Body of pancreas (tissue), 4 donors: ENCODE measurements around the gene CREBRF.

Experiments
- POLR2A ChIP-seq, 3 donors: fragments of 450-650 bp; IDR thresholded peaks; one replicate each; pipeline ENCODE4 v1.6.1; 2016; ENCODE audit warnings: antibody characterized with exemption in 3 of 3, mild to moderate bottlenecking in 2 of 3
- TF ChIP-seq, protein P1 (sequence below), 7 experiments: fragments of 450-650 bp in 4 of 7; fragments of 200-600 bp in 3 of 7; sonication (generic) in 3 of 7; IDR thresholded peaks; one replicate each; pipeline ENCODE4 v1.5.1; 2016 to 2019; ENCODE audit warnings: antibody characterized with exemption in 7 of 7

DNA sequence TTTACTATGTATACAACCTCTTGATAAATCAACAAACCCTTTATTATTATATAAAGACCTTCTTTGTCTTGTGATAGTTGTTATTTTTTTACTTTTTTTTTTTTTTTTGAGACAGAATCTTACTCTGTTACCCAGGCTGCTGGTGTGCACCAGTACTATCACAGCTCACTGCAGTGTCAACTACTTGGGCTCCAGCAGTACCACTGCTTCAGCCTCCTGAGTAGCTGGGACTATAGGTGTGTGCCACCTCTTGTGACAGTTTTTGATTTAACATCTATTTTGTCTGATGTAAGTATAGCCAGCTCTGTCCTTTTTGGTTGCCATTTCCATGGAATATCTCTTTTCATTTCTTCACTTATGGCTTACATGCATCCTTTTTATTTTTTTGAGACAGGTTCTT lies 42.6 kb downstream of the CREBRF start:
- no peak for TF ChIP-seq POLR2A (IDR thresholded peaks at IDR 0.05)
- TF ChIP-seq, protein P1, sequence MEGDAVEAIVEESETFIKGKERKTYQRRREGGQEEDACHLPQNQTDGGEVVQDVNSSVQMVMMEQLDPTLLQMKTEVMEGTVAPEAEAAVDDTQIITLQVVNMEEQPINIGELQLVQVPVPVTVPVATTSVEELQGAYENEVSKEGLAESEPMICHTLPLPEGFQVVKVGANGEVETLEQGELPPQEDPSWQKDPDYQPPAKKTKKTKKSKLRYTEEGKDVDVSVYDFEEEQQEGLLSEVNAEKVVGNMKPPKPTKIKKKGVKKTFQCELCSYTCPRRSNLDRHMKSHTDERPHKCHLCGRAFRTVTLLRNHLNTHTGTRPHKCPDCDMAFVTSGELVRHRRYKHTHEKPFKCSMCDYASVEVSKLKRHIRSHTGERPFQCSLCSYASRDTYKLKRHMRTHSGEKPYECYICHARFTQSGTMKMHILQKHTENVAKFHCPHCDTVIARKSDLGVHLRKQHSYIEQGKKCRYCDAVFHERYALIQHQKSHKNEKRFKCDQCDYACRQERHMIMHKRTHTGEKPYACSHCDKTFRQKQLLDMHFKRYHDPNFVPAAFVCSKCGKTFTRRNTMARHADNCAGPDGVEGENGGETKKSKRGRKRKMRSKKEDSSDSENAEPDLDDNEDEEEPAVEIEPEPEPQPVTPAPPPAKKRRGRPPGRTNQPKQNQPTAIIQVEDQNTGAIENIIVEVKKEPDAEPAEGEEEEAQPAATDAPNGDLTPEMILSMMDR (IDR thresholded peaks at IDR 0.05): no peak
